ENCODE results near the gene HOXA5. TPM values are rescaled to one million over a fixed set of nuclear protein-coding genes. Genes with fewer than 3 reads are reported as not detected.

The HOXA5 gene
- total RNA-seq, 2 experiments from 2014 or later: 3.4 to 7.4 TPM

- Histone ChIP-seq H3K4me2 (ENCODE audit: low read length) (peak overlapping the region; percentile 94), H3K9me2 (ENCODE audit: insufficient read depth, low read length) (no peaks in the 10 kb centered on the region), H2AFZ (ENCODE audit: low read length) (no peak overlapping the region), H3K27ac (ENCODE audit: low read depth, low read length, poor library complexity, severe bottlenecking) (no peak overlapping the region), H3K4me1 (ENCODE audit: insufficient read depth, low read length, poor library complexity, severe bottlenecking) (peaks cover 36% of the 10 kb centered on the region), H3K36me3 (ENCODE audit: insufficient read depth, low read length) (peaks cover 7% of the 10 kb centered on the region), H3K9me3 (ENCODE audit: low read length) (no peaks in the 10 kb centered on the region), H3K79me2 (ENCODE audit: insufficient read depth, low read depth, low read length) (peaks cover 8% of the 10 kb centered on the region; the same call in 1 of the 2 replicates), H4K20me1 (ENCODE audit: insufficient read depth, low read length) (no peaks in the 10 kb centered on the region), H3K4me3 (ENCODE audit: low read depth, low read length, poor library complexity, severe bottlenecking) (peak overlapping the region; percentile 75)
- POLR2A ChIA-PET: interaction anchor here (0.8 to 2.2 kb wide), 5 partner anchors 14 to 283 kb away, joined by 3 to 5 read pairs (median 4); partner anchors contain the start of gene HOXA1
- intact Hi-C loops (cut with micrococcal nuclease; ENCODE audit: unreplicated experiment): no loop called here
- no TSS peak for BruUV-seq (replicated peaks)
- no peak for DNase-seq (ENCODE audit: low spot score)
- CTCF ChIA-PET (ENCODE audit: unreplicated experiment): interaction anchor here (0.6 kb wide), 1 partner anchor 784 kb away, joined by 3 read pairs; no protein-coding TSS in a partner anchor
- TF ChIP-seq CTCF (conservative IDR thresholded peaks at IDR 0.05; ENCODE audit: low read length) (no peak), EZH2phosphoT487 (IDR thresholded peaks at IDR 0.05; ENCODE audit: borderline replicate concordance, low read depth, low read length) (no peak)
Measured at GRCh38 chr7:27148756-27149641, 5.5 kb upstream of the HOXA5 start.

GRCh38 chr7:27148031-27148755, 4.7 kb upstream of the HOXA5 start:
- Histone ChIP-seq H3K79me2 (ENCODE audit: insufficient read depth, low read depth, low read length) (peaks cover 8% of the 10 kb centered on the region; the same call in 1 of the 2 replicates), H2AFZ (ENCODE audit: low read length) (no peak overlapping the region), H3K36me3 (ENCODE audit: insufficient read depth, low read length) (peaks cover 11% of the 10 kb centered on the region), H4K20me1 (ENCODE audit: insufficient read depth, low read length) (no peaks in the 10 kb centered on the region), H3K27ac (ENCODE audit: low read depth, low read length, poor library complexity, severe bottlenecking) (no peak overlapping the region), H3K4me2 (ENCODE audit: low read length) (peak overlapping the region; percentile 94), H3K9me2 (ENCODE audit: insufficient read depth, low read length) (no peaks in the 10 kb centered on the region), H3K4me3 (ENCODE audit: low read depth, low read length, poor library complexity, severe bottlenecking) (peak overlapping the region; percentile 75), H3K4me1 (ENCODE audit: insufficient read depth, low read length, poor library complexity, severe bottlenecking) (peaks cover 36% of the 10 kb centered on the region), H3K9me3 (ENCODE audit: low read length) (no peaks in the 10 kb centered on the region)
- intact Hi-C loops (cut with micrococcal nuclease; ENCODE audit: unreplicated experiment): no loop called here
- TF ChIP-seq EZH2phosphoT487 (IDR thresholded peaks at IDR 0.05; ENCODE audit: borderline replicate concordance, low read depth, low read length) (no peak), CTCF (conservative IDR thresholded peaks at IDR 0.05; ENCODE audit: low read length) (no peak)
- CTCF ChIA-PET (ENCODE audit: unreplicated experiment): interaction anchor here (0.6 kb wide), 1 partner anchor 783 kb away, joined by 3 read pairs; no protein-coding TSS in a partner anchor
- DNase-seq (ENCODE audit: low spot score): no peak
- POLR2A ChIA-PET: no interaction called here
- BruUV-seq (replicated peaks): no TSS peak

Measured in OCI-LY7 (cell line).